GM12891 (cell line): ENCODE results near the gene CPM.

Experiments used
- DNase-seq: peaks from one replicate; pipeline ENCODE4 v3.0.0; 2011; ENCODE audit warnings: low spot score; ENCODE audit not compliant: insufficient read length
- FAIRE-seq: peaks from 2 replicates; lab custom pipeline; 2011; peaks lifted over from hg19 to GRCh38; lab: Jason Lieb, UNC
- PAX5 ChIP-seq: IDR thresholded peaks from 2 replicates; pipeline ENCODE4 v1.6.1; 2011; ENCODE audit warnings: low read length, moderate library complexity, mild to moderate bottlenecking; ENCODE audit not compliant: insufficient read depth, severe bottlenecking
- POLR2A ChIP-seq: IDR thresholded peaks from 2 replicates; pipeline ENCODE4 v1.6.1; 2011; ENCODE audit warnings: low read depth, low read length, control low read depth
- POLR2AphosphoS5 ChIP-seq: IDR thresholded peaks from 2 replicates; pipeline ENCODE4 v1.6.1; 2011; ENCODE audit warnings: low read depth, low read length, control low read depth
- POU2F2 ChIP-seq: IDR thresholded peaks from 2 replicates; pipeline ENCODE4 v1.6.1; 2011; ENCODE audit warnings: low read depth, mild to moderate bottlenecking, control low read depth, low read length, moderate library complexity
- SPI1 ChIP-seq: IDR thresholded peaks from 2 replicates; pipeline ENCODE4 v1.6.1; 2011; ENCODE audit warnings: low read depth, low read length, control low read depth
- TAF1 ChIP-seq: IDR thresholded peaks from 2 replicates; pipeline ENCODE4 v1.6.1; 2011; ENCODE audit warnings: low read depth, low read length, control low read depth

The CPM gene

DNA sequence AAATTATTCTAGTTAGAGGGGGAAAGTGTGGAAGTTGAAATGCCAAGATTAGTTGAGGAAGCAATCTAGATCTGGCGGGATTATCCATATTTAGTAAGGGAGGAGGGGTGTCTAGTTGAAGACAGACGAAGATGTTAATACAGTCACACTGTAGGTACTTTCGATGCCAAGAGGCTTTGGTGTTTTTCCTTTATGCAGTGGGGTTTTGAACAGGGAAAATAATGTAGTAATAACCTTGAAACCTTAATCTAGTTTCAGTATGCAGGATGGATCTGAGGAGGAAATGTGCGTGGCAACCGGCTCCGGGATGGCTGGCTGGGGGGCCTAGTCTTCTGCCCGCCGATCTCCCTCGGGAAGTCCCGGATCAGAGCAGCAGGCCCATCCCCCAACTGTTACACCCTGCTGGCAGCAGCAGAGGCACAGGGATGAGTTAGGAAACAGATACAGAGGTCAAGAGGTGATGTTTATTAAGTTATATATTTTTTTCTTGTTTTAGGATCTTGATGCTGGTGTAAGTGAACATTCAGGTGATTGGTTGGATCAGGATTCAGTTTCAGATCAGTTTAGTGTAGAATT lies 97.5 kb downstream of the CPM start:
- FAIRE-seq (no peak), DNase-seq (no peak)
- TF ChIP-seq PAX5: no peak
- no peak; the same call in 1 of the 2 replicates for TF ChIP-seq POLR2AphosphoS5
- TF ChIP-seq SPI1: no peak
- TF ChIP-seq POLR2A: peak; percentile 78

DNA sequence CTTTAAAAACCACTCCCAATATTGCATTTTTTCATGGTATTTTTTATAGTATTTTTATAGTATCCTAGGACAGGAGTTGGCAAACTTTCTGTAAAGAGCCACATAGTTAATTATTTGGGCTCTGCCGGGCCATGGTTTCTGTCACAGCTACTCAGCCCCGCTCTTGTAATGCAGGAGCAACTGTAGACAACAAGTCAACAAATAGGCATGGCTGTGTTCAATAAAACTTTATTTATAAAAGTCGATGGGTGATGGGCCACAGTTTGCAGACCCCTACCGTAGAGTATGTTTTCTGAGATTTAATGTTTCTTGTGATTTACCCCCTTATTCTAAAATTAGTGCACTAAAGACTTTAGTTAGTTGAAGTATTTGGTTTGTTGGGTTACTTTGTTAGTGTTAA lies 99.5 kb downstream of the CPM start:
- TF ChIP-seq TAF1 (no peak), SPI1 (no peak), POLR2AphosphoS5 (peak; percentile 18; the same call in 1 of the 2 replicates), POLR2A (0 out of 2 replicates have a peak, but pooled peaks have one; percentile 21), PAX5 (no peak), POU2F2 (no peak)
- FAIRE-seq (no peak), DNase-seq (no peak)

DNA sequence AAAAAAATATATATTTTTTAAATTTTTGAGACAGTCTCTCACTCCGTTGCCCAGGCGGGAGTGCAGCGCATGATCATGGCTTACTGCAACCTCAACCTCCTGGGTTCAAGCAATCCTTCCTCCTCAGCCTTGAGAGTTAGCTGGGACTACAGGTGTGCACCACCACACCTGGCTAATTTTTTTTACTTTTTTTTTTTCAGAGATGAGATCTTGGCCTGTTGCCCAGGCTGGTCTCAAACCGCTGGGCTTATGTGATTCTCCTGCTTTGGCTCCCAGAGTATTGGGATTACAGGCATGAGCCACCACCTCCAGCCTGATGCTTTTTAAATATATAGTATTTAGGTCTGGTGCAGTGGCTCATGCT lies 100.5 kb downstream of the CPM start:
- DNase-seq (no peak), FAIRE-seq (no peak)
- TF ChIP-seq PAX5 (no peak), POLR2AphosphoS5 (no peak), POU2F2 (no peak), SPI1 (no peak), POLR2A (no peak), TAF1 (no peak)

DNA sequence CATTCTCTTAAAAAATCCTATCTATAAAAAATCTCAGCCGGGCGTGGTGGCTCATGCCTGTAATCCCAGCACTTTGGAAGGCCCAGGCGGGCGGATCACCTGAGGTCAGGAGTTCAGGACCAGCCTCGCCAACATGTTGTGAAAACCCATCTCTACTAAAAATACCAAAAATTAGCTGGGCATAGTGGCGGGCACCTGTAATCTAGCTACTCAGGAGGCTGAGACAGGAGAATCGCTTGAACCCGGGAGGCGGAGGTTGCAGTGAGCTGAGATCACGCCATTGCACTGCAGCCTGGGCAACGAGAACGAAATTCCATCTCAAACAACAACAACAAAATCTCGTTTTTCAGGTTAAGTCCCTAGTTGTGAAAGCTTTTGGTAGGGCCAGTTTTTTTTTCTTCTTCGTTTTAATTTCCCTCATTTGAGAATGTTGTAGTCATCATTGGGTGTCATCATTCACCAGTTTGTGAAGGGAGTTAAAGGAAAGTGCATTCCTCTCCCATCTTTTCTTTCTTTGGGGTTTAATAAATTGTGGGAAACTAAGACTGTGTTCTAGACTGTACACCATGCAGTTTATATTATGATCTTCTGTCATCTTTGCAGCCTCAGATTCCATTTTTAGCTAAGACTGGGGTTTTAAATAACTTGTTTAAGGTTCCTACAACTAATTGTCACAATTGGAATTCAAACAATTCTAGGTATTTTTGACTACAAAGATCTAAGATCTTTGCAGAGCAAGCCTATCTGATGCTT lies 101.0 kb downstream of the CPM start:
- no peak for DNase-seq
- no peak for FAIRE-seq
- TF ChIP-seq POU2F2: no peak
- TF ChIP-seq POLR2A: peak; percentile 48; the same call in 1 of the 2 replicates
- TF ChIP-seq PAX5: no peak

DNA sequence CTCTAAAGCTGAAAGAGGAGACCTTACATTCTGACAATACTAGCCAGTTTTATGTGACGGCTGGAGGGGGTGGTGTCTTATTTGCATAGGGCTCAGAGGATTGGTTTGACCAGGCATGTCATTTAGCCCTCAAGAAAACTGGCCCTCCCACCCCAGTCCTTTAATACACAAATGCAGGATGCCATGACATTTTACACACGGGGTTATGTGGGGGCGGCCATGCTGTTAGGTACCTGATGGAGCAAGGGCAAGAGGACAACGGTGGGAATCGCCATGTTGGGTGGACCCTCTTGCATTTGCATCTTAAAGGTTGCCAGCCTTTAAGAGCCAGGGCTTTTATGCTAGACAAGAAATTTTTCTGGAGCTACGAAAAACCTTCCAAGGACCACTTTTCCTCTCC lies 101.7 kb downstream of the CPM start:
- DNase-seq (no peak), FAIRE-seq (no peak)
- TF ChIP-seq PAX5 (no peak), POLR2A (peak; percentile 45; the same call in 1 of the 2 replicates), POLR2AphosphoS5 (peak; percentile 86)

DNA sequence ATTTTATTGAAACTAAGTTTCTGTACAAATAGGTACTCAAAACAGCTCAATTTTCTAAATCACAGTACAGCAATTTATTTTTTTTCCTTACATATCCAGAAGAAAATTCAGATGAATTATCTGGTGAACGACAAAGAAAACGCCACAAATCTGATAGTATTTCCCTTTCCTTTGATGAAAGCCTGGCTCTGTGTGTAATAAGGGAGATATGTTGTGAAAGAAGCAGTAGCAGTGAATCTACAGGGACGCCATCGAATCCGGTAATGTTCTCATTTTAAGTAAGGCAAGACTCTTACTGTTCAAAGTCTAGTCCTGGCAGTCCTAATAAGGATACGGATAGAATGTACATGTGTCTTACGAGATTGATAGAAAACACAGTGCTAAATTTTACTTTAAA lies 104.3 kb downstream of the CPM start:
- DNase-seq: no peak
- TF ChIP-seq POLR2AphosphoS5 (peak; percentile 72; the same call in 1 of the 2 replicates), TAF1 (no peak), PAX5 (no peak), POU2F2 (no peak), POLR2A (peak; percentile 47), SPI1 (no peak)
- FAIRE-seq: no peak

DNA sequence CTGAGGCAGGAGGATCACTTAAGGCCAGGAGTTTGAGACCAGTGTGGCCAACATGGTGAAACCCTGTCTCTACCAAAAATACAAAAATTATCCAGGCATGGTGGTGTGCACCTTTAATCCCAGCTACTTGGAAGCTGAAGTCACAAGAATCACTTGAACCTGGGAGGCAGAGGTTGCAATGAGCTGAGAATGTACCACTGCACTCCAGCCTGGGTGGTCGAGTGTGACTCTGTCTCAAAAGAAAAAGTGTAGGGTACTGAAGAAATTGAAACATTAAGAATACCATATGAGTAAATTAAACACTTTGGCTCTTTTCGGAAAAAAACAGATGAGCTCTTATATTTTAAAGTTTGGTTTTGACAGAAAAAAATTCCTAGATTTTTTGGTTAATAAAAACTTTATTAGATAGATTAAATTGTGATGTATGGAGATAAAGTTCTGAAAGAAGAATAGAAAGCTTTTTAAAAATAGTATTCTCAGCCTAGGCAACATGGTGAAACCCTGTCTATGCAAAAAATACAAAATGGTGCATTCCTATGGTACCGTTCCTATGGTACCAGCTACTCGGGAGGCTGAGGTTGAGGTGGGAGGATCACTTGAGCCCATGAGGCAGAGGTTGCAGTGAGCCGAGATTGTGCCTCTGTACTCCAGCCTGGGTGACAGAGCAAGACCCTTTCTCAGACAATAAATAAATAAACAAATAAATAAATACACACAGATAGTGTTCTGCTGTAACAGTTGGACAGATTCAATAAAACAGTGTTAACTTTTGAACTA lies 104.9 kb downstream of the CPM start:
- FAIRE-seq (no peak), DNase-seq (no peak)
- TF ChIP-seq SPI1: no peak
- TF ChIP-seq POLR2A: peak; percentile 11; the same call in 1 of the 2 replicates
- 0 out of 2 replicates have a peak, but pooled peaks have one; percentile 13 for TF ChIP-seq POLR2AphosphoS5
- no peak for TF ChIP-seq PAX5
- TF ChIP-seq POU2F2: no peak
- TF ChIP-seq TAF1: no peak

DNA sequence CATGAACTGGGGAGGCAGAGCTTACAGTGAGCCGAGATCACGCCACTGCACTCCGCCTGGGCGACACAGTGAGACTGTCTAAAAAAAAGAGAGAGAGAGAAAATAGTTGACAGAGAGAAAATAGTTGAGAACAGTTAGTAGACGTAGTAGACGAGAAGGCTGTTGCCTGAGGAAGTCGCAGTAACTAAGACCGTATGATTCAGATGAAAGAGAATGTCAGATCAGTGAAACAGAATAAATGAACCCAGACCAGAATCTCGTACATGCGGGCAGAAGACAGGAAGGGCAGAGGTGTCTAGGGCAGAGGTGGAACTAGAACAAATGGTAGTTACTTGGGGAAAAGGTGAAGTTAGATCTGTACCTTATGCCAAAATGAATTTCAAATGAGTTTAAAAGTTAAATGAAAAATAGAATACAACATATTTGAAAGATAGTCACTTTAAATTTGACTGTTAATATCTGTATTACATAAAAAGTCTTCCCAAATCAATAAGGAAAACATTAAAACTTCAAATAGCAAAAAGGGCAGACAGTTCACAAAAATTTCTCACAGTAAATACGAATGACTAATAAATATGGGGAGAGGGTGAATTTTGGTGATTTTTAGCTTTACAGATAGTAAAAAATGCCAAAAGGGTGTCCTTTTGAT lies 107.3 kb downstream of the CPM start:
- DNase-seq: no peak
- TF ChIP-seq POU2F2: no peak
- TF ChIP-seq PAX5: no peak
- TF ChIP-seq TAF1: no peak
- TF ChIP-seq POLR2AphosphoS5: peak; percentile 58
- TF ChIP-seq POLR2A: peak; percentile 23; the same call in 1 of the 2 replicates
- no peak for TF ChIP-seq SPI1
- no peak for FAIRE-seq

DNA sequence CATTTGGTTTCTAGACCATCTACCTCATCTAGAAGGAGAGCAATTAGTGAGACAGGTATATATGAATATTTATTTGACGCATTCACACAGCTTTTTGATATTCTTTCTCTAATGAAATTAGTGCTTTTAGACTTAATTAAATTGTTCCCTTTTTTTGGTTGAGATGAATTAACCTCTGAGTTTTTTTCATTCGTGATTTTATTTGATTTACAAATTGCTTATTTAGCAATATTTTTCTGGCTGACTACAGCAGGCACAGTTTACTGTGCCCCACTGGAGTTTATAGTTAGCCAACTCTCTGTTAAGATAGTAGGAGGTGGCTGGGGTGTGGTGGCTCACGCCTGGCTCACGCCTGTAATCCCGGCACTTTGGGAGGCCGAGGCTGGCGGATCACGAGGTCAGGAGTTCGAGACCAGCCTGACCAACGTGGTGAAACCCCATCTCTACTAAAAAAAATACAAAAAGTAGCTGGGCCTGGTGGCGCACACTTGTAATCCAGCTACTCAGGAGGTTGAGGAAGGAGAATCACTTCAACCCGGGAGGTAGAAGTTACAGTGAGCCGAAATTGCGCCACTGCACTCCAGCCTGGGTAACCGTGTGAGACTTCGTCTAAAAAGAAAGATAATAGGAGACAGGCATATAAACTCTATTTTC lies 108.2 kb downstream of the CPM start:
- DNase-seq (no peak), FAIRE-seq (no peak)
- no peak for TF ChIP-seq PAX5
- no peak; the same call in 1 of the 2 replicates for TF ChIP-seq POLR2A
- TF ChIP-seq TAF1: no peak
- TF ChIP-seq SPI1: no peak
- no peak; the same call in 1 of the 2 replicates for TF ChIP-seq POLR2AphosphoS5
- no peak for TF ChIP-seq POU2F2
